ENCODE data around the gene GON7.
"Not testable (repeated sequence)": the region's sequence is repeated elsewhere in the genome, so short reads cannot be mapped to it uniquely, and the experiment has no call there.

Gene GON7

DNA sequence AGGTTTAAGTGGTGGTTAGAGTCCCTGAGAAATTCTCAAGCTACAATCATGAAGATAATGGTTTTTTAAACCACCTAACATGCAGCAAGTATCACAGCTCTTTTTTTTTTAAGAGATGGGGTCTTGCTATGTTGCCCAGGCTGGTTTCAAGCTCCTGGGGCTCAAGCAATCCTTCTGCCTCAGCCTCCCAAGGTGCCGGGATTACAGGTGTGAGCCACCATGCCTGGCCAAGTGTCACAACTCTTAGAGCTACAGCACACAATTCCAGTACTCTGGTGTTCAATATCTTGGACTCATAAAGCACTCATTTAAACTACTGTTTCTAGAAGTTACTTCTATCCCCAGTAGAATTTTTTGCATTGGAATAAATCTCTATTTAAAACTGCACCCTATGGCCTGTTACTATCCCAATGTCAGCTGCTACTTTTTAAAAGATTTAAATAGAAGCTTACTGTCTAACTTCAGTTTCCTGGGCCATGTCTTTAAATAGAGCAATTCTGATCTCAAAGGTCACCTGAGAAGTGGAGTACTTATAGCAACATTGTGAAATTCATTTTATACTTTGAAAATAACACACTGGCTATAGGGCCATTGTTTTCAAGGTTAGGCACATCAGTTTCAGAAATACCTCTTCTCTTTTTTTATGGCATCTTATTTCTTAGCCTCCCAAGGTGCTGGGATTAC lies 11.4 kb downstream of the GON7 start:
- DNase-seq, result no peak

DNA sequence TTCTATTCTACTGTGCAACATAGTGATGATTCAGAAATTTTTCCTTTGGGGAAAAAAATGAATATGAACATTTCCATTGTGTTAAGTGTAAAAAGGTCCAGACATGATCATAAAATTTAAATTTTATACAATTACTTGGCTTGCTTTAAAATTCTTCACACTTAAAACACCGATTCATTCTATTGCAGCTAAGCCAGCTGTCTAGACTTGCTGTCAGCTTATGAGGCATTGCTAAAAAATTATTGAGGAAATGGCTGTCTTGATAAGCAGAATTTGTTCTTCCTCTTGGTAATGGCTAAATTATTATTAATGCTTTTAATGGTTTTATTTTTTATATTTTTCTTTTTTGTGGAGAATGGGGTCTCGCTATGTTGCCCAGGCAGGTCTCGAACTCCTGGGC lies 19.9 kb downstream of the GON7 start:
- no peak for DNase-seq

- DNase-seq, result no peak
These were observed 20.4 kb downstream of the GON7 start for GRCh38 chr14:93186466-93186865.

DNA sequence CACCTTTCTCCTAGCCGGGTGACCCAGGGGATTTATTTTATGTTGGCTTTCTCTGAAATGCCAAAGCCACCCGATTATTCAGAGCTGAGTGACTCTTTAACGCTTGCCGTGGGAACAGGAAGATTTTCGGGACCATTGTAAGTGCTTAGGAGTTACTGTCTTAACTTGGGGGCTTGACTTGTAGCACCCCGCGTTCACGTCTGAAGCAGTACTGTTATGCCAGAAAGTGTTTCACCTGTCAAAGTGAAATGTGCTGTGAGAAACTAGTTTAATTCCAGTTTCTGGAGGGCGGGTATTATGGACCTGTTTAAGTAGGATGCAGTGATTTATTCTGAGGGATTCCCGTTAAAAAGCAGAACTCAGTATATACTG lies 21.5 kb downstream of the GON7 start:
- DNase-seq, result no peak

GRCh38 chr14:93184391-93185348 lies 22.2 kb downstream of the GON7 start, which contains the start of the genes LYSET and MOAP1:
TSS of gene LYSET (plus strand) at chr14:93185317. CDS start at chr14:93185406, 89 bp downstream.
TSS of gene MOAP1 (minus strand) at chr14:93184897. CDS start at chr14:93184242, 655 bp downstream.
- peak; percentile 74 for DNase-seq

DNA sequence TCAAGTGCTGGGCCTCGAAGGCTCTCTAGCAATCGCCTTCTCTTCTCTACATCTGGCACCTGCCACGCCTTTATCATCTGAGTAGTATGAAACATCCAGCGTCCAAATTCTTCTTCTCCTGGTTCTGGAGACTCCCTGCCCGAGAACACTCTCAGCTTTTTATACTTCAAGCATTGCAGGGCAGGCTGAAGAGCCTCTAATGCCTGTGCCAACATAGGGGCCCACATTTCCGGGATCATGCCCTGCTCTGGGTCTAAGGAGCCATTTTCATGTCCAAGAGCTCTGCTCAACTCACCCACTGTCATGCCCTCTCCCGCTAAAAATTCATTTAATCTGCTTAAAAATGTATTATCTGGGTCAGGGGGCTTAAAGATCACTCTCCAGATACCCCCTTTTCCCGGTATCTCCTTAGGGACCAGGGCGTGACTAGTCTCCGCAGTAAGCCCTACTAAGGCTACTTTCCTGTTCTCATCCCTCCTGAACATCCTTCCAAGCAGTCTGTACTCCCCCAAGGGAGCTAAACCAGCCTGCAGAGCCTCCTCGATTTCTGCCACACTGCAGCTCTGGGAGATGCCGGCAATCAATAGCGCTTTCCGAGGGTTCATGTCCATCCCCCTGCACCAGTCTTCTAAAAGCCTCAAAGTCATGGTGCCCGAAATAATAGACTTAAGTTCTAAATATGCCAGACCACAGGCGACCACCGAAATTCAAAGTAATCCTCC lies 23.1 kb downstream of the GON7 start:
- DNase-seq, result no peak

DNA sequence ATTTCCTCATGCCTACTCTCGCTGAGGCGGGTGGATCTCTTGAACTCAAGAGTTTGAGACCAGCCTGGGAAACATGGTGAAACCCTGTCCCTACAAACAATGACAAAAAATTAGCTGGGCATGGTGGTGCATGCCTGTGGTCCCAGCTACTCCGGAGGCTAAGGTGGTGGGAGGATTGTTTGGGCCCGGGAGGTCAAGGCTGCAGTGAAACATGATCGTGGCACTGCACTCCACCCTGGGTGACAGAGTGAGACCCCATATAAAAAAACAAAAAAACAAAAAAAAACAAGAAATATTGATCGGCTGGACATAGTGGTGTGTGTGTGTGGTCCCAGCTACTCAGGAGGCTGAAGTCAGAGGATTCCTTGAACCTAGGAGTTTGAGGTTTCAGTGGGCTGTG lies 31.4 kb downstream of the GON7 start:
- no peak for DNase-seq

DNA sequence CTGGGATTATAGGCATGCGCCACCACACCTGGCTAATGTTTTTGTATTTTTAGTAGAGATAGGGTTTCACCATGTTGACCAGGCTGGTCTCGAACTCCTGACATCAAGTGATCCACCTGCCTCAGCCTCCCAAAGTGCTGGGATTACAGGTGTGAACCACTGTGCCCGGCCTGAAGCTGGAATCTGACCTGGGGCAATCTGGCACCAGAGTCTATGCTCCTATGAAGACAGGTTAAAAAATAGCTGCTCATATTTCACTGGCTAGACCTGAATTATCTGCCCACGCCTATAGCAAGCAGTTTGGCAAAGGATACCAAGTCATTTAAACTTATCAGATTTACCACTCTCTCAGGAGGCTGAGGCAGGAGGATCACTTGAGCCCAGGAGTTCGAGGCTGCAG lies 32.1 kb downstream of the GON7 start:
- not testable (repeated sequence) for DNase-seq

GRCh38 chr14:93173943-93174395 lies 32.9 kb downstream of the GON7 start:
- DNase-seq, result no peak

DNA sequence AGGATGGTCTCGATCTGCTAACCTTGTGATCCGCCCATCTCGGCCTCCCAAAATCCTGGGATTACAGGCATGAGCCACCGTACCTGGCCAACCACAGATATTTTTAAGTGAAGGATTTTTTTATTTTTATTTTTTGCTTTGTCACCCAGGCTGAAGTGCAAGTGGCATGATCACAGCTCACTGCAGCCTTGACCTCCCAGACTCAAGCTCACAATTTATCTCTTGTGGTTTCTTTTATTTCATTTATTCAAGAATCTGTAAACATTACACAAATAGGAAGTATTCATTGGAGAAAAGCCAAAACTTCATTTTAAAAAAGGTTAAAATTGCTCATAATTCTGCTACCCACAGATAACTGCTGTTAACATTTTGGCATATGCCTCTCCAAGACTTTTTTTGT lies 35.5 kb downstream of the GON7 start:
- DNase-seq, result no peak

- DNase-seq, result not testable (repeated sequence)
These were observed 36.7 kb downstream of the GON7 start for GRCh38 chr14:93170141-93170540.

- DNase-seq, result not testable (repeated sequence)
These were observed 37.2 kb downstream of the GON7 start for GRCh38 chr14:93169619-93170018.

GRCh38 chr14:93168610-93169009 lies 38.3 kb downstream of the GON7 start:
- DNase-seq, result not testable (repeated sequence)

- not testable (repeated sequence) for DNase-seq
These were observed 41.3 kb downstream of the GON7 start for GRCh38 chr14:93165271-93166265.

DNA sequence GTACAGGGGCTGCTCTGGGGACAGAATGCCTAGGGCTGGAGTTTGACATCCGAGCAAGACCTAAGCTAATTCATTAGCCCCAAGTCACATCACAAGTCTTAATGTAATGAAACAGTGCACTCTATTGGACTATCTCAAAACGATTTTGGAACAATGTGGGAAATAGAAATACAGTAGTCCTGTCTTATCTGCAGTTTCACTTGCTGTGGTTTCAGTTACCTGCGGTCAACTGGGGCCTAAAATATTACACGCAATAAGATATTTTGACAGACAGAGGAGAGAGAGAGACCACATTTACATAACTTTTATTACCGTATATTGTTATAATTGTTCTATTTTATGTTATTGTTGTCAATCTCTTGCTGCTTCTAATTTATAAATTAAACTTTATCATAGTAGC lies 43.3 kb downstream of the GON7 start:
- DNase-seq, result no peak

GRCh38 chr14:93161411-93161940 lies 45.4 kb downstream of the GON7 start:
- DNase-seq, result no peak

DNA sequence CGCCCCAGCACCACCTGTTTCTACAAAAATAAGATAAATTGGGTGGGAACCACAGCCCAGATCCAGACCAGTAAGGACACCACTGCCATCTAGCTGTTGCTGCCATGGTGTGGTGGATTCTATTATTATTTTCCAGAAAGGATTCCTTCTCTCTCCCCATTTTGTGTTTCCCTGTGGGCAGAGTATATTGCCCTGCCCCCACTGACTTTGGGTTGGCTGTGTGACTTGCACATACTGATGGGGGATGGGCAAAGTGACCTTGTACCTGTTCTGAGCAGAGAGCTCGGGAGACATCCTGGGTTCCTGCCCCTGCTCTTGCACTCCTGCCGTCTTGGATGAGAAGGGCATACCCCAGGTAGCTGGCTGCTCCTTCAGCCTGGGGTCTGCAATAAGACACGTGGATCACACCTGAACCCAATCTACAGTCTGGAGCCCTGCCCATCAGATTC lies 46.5 kb downstream of the GON7 start:
- no peak for DNase-seq

GRCh38 chr14:93159625-93160352 lies 47.1 kb downstream of the GON7 start:
- not testable (repeated sequence) for DNase-seq

DNA sequence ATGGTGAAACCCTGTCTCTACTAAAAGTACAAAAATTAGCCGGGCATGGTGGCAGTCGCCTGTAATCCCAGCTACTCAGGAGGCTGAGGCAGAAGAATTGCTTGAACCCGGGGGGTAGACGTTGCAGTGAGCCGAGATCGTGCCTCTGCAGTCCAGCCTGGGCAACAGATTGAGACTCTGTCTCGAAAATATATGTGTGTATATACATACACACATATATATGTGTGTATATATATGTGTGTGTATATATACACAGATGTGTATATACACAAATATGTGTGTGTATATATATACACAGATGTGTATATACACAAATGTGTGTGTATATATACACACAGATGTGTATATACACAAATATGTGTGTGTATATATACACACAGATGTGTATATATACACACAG lies 48.5 kb downstream of the GON7 start:
- DNase-seq, result not testable (repeated sequence)

DNA sequence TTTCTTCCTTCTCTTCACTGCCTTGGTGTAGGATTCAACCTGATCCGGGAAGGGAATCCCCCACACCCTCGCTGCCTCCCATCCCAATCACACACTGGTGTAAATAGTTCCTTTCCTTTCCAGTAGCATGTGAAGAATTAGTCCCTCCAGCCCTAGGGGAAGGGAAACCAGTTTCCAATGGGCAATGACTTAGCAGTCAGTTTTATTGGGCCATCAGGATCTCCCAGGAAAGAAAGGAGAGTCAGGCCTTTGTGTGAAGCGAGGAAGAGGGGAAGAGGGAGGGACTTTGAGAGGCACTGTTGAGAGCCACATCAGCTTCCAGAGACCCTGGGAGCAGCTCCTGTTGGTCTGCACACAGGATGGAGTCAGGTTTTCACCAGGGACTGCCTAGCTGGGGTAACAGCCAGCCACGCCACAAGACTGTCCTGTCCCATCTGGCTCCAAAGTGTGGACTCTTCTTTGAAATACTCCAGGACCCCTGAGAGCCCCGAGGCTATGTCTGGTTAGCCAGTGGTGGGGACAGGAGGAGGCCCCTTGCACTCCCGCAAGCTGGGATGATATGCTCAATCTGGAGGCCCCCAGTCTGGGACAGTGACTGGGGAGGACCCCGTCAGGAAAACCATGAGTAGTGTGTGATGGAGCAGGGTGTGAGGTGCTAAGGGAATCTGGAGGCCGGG lies 50.0 kb downstream of the GON7 start:
- no peak for DNase-seq
